ENCODE measurements around the gene RTCA.
"Not testable (repeated sequence)": the region's sequence is repeated elsewhere in the genome, so short reads cannot be mapped to it uniquely, and the experiment has no call there.

The RTCA gene

DNA sequence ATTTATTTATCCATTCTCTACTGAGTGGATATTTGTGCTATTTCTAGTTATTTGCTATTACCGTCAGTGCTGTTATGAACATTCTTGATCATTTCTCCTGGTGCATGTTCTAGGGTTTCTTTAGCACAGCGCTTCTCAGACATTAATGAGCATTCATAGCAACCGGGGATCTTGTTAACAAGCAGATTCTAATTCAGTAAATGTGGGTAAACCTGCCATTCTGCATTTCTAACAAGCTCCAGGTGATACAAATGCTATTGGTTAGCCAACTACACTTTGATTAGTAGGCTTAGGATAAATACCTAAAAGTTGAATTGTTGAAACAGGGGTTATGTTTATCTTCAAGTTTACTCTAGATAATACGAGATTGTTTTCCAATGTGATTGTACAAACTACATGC lies 13.1 kb upstream of the RTCA start:
- TF ChIP-seq, protein P1, sequence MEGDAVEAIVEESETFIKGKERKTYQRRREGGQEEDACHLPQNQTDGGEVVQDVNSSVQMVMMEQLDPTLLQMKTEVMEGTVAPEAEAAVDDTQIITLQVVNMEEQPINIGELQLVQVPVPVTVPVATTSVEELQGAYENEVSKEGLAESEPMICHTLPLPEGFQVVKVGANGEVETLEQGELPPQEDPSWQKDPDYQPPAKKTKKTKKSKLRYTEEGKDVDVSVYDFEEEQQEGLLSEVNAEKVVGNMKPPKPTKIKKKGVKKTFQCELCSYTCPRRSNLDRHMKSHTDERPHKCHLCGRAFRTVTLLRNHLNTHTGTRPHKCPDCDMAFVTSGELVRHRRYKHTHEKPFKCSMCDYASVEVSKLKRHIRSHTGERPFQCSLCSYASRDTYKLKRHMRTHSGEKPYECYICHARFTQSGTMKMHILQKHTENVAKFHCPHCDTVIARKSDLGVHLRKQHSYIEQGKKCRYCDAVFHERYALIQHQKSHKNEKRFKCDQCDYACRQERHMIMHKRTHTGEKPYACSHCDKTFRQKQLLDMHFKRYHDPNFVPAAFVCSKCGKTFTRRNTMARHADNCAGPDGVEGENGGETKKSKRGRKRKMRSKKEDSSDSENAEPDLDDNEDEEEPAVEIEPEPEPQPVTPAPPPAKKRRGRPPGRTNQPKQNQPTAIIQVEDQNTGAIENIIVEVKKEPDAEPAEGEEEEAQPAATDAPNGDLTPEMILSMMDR (IDR thresholded peaks at IDR 0.05; ENCODE audit: low read depth, low read length) = no peak
- no peak overlapping the region for H3K4me3 ChIP-seq (ENCODE audit: low read depth, low read length)
- in situ Hi-C loops (cut with HindIII; ENCODE audit: low sequenced_read_pairs) = no loop called here
- DNase-seq (ENCODE audit: low read depth, low spot score) = no peak

DNA sequence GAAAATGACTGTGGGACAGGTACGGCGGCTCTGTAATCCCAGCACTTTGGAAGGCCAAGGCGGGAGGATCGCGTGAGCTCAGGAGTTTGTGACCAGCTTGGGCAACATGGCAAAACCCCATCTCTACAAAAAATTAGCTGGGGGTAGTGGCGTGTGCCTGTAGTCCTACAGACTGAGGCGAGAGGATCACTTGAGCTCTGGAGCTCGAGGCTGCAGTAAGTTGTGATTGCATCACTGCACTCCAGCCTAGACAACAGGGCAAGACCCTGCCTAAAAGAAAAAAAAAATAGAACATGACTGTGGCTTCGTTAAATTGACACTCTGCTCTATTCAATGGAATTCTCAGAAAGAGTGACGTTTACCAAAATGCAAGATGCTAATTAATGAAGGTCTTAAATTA lies 12.5 kb upstream of the RTCA start:
- TF ChIP-seq, protein P1 (IDR thresholded peaks at IDR 0.05; ENCODE audit: low read depth, low read length) = no peak
- in situ Hi-C loops (cut with HindIII; ENCODE audit: low sequenced_read_pairs) = no loop called here

GRCh38 chr1:100256273-100256672 lies 9.7 kb upstream of the RTCA start:
- DNase-seq (ENCODE audit: low read depth, low spot score); in situ Hi-C loops (cut with HindIII; ENCODE audit: low sequenced_read_pairs); H3K4me3 ChIP-seq (ENCODE audit: low read depth, low read length): not testable (repeated sequence)

More for the DNA sequence above, 12.5 kb upstream of the RTCA start:
- DNase-seq (ENCODE audit: low read depth, low spot score) = no peak
- no peak overlapping the region for H3K4me3 ChIP-seq (ENCODE audit: low read depth, low read length)

DNA sequence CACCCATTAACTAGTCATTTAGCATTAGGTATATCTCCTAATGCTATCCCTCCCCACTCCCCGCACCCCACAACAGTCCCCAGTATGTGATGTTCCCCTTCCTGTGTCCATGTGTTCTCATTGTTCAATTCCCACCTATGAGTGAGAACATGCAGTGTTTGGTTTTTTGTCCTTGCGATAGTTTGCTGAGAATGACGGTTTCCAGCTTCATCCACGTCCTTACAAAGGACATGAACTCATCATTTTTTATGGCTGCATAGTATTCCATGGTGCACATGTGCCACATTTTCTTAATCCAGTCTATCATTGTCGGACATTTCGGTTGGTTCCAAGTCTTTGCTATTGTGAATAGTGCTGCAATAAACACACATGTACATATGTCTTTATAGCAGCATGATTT lies 7.6 kb upstream of the RTCA start:
- in situ Hi-C loops (cut with HindIII; ENCODE audit: low sequenced_read_pairs); H3K4me3 ChIP-seq (ENCODE audit: low read depth, low read length); DNase-seq (ENCODE audit: low read depth, low spot score): not testable (repeated sequence)

DNA sequence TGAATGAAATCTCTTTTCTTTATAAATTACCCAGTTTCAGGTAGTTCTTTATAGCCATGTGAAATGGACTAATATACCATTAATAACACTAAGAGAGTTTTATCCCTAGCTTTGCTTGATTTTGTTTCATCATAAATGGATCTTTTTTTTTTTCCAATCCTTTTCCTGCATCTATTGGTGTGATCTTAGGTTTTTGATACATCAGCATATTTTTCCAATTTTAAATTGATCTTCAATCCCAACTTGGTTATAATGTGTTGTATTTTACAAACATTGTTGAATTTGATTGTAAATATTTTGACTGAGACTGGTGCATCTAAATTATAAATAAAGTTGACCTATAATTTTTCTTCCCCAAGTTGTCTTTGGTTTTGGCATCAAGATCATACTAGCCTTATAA lies 4.3 kb upstream of the RTCA start:
- H3K4me3 ChIP-seq (ENCODE audit: low read depth, low read length) = no peak overlapping the region
- no peak for DNase-seq (ENCODE audit: low read depth, low spot score)
- in situ Hi-C loops (cut with HindIII; ENCODE audit: low sequenced_read_pairs) = no loop called here
- TF ChIP-seq, protein P1 (IDR thresholded peaks at IDR 0.05; ENCODE audit: low read depth, low read length) = no peak

- H3K4me3 ChIP-seq (ENCODE audit: low read depth, low read length); DNase-seq (ENCODE audit: low read depth, low spot score); in situ Hi-C loops (cut with HindIII; ENCODE audit: low sequenced_read_pairs): not testable (repeated sequence)
These were observed 1.9 kb upstream of the RTCA start for GRCh38 chr1:100264081-100264480.

DNA sequence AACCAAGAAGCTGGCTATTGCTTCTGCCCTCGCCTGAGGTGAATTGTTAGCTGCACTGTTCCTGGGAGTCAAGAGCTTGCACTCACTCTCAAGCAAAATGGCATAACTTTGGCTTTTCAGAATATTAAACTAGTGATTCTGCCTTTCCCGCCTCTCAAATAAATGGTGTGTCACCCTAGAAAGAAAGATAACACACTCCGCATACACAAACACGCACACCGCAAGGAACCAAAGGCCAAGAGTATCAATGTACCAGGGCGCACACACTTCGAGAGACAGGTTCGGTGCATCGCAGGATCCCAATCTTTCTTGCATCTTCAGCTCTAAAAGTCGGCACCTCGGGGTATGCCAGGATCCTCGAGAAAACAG lies 470 bp upstream of the RTCA start:
- DNase-seq (ENCODE audit: low read depth, low spot score) = no peak
- in situ Hi-C loops (cut with HindIII; ENCODE audit: low sequenced_read_pairs) = no loop called here
- TF ChIP-seq, protein P1 (IDR thresholded peaks at IDR 0.05; ENCODE audit: low read depth, low read length) = no peak
- peak overlapping the region; percentile 98 for H3K4me3 ChIP-seq (ENCODE audit: low read depth, low read length)

DNA sequence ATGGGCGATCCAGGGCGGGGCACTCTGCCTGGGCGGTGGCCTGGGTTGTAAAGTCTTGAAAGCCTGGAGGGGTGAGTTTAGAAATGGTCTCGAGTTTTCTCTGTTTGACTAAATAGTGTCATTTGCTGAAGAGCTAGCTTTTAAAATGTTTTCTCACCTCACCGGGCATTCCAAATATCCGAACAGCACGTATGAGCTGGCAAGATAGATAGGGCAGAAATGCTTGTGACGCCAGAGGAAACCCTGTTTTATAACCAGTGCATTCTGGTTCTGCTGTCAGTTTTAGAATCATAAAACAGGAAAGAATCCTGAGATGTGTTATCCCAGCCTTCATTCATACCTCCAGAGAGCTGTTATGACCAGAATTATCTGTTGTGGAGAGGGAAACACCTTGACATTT lies 725 bp downstream of the RTCA start:
- no peak for DNase-seq (ENCODE audit: low read depth, low spot score)
- TF ChIP-seq, protein P1 (IDR thresholded peaks at IDR 0.05; ENCODE audit: low read depth, low read length) = no peak
- in situ Hi-C loops (cut with HindIII; ENCODE audit: low sequenced_read_pairs) = no loop called here
- H3K4me3 ChIP-seq (ENCODE audit: low read depth, low read length) = peak overlapping the region; percentile 98
